GM12891 (cell line): ENCODE results near the gene ZNF79.
A peak's percentile ranks its signal among the peaks of the same experiment; 100 is the strongest.

Experiments used
- DNase-seq: peaks from one replicate; pipeline ENCODE4 v3.0.0; 2011; ENCODE audit warnings: low spot score; ENCODE audit not compliant: insufficient read length
- FAIRE-seq: peaks from 2 replicates; lab custom pipeline; 2011; peaks lifted over from hg19 to GRCh38; lab: Jason Lieb, UNC
- PAX5 ChIP-seq: IDR thresholded peaks from 2 replicates; pipeline ENCODE4 v1.6.1; 2011; ENCODE audit warnings: low read length, moderate library complexity, mild to moderate bottlenecking; ENCODE audit not compliant: insufficient read depth, severe bottlenecking
- POLR2A ChIP-seq: IDR thresholded peaks from 2 replicates; pipeline ENCODE4 v1.6.1; 2011; ENCODE audit warnings: low read depth, low read length, control low read depth
- POLR2AphosphoS5 ChIP-seq: IDR thresholded peaks from 2 replicates; pipeline ENCODE4 v1.6.1; 2011; ENCODE audit warnings: low read depth, low read length, control low read depth
- POU2F2 ChIP-seq: IDR thresholded peaks from 2 replicates; pipeline ENCODE4 v1.6.1; 2011; ENCODE audit warnings: low read depth, mild to moderate bottlenecking, control low read depth, low read length, moderate library complexity
- SPI1 ChIP-seq: IDR thresholded peaks from 2 replicates; pipeline ENCODE4 v1.6.1; 2011; ENCODE audit warnings: low read depth, low read length, control low read depth
- TAF1 ChIP-seq: IDR thresholded peaks from 2 replicates; pipeline ENCODE4 v1.6.1; 2011; ENCODE audit warnings: low read depth, low read length, control low read depth

The ZNF79 gene

DNA sequence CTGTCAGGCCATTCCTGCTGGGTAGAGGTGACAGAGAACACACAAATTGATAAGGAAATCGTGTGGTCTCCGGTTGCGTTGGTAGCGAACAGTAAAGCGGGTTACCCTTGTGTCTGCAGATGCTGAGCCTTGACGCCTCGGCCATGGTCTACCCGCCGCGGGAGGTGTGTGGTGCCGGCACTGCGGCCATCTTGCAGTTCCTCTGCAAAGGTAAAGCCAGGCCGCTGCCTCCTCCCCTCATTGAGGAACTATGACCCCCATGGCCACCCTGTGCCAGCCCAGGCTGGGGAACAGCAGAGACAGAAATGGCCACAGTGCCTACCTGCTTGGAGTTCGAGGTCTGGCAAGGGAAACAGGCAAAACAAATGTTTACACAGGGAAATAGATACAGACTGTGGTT is 43.4 kb downstream of the ZNF79 start:
- DNase-seq (no peak), FAIRE-seq (no peak)
- TF ChIP-seq POLR2A (no peak), POU2F2 (no peak), PAX5 (no peak), TAF1 (no peak), POLR2AphosphoS5 (no peak), SPI1 (no peak)

DNA sequence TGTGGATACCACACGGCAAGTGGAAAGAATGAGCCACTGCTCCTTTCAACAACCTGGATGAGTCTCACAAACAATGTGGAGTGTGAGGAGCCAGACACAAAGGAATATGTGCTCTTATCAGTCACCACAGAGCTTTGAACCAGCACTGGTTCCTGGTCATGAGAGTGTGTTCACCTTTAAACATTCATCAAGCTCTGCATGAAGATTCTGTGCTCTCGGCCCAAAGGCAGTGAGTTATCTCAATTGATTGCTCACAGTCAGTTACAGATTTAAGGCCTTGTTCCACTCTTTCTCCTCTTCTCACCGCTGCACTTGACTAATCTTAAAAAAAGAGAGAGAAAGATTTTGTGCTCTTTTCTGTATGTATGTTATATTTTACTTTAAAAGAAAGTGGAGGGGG is 46.5 kb downstream of the ZNF79 start:
- peak; percentile 38 for FAIRE-seq
- DNase-seq, result no peak
- TF ChIP-seq PAX5 (no peak), POU2F2 (no peak), POLR2AphosphoS5 (no peak), SPI1 (no peak), POLR2A (no peak), TAF1 (no peak)

GRCh38 chr9:127473501-127473900 is 49.3 kb downstream of the ZNF79 start:
- TF ChIP-seq TAF1 (no peak), POU2F2 (no peak), POLR2A (no peak), PAX5 (no peak), SPI1 (no peak), POLR2AphosphoS5 (no peak)
- no peak for DNase-seq

GRCh38 chr9:127473932-127474331 is 49.8 kb downstream of the ZNF79 start:
- FAIRE-seq (no peak), DNase-seq (no peak)

More at GRCh38 chr9:127473501-127473900, 49.3 kb downstream of the ZNF79 start:
- FAIRE-seq, result no peak

DNA sequence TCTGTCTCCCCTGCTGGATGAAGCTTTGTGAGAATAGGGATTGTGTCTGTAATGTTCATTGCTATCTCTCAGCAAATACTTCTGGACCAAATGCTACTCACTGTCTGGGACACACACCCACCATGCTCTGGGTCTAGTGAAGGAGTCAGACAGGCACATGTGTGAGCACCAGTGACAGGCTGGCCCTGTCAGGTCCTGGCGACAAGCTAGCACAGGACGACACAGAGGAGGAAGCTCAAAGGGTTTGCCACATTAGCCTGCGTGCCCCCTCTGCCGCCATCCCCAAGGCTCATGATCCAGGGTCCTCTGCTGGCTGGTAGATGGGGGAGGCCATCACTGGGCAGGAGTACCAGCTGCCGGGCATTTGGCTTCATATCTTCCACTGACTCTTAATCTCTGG is 50.4 kb downstream of the ZNF79 start:
- TF ChIP-seq SPI1, result no peak
- DNase-seq (no peak), FAIRE-seq (no peak)

More at GRCh38 chr9:127473932-127474331, 49.8 kb downstream of the ZNF79 start:
- no peak for TF ChIP-seq POLR2A
- no peak for TF ChIP-seq TAF1
- no peak for TF ChIP-seq PAX5
- no peak for TF ChIP-seq SPI1
- TF ChIP-seq POU2F2, result no peak
- TF ChIP-seq POLR2AphosphoS5, result no peak

DNA sequence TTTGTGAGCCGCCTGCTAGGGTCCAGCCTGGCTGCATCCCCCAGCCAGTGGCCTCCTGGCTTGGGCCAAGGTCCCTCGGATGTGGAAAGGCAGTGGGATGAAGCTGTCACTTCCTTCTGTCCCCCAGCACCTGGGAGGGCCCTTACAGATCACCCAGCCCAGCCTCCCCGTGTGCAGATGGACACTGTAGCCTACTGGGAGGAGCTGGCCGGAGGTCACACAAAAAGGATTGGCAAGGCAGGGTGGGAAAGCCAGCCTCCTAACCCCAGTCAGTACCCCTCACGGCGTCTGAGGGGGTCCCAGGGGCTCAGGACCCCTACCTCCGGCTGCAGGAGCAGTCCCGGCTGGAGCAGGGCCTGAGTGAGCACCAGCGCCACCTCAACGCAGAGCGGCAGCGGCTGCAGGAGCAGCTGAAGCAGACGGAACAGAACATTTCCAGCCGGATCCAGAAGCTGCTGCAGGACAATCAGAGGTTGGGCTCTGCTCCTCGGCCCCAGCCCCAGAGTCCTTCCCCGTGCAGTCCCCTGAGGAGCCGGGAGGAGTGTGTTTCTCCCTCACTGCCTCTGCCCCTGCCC is 55.4 kb downstream of the ZNF79 start:
- no peak for TF ChIP-seq POLR2AphosphoS5
- TF ChIP-seq PAX5, result no peak
- TF ChIP-seq POU2F2, result no peak
- no peak for TF ChIP-seq SPI1
- TF ChIP-seq TAF1, result no peak
- no peak for TF ChIP-seq POLR2A
- DNase-seq (no peak), FAIRE-seq (no peak)

- no peak for DNase-seq
- FAIRE-seq, result no peak
- no peak for TF ChIP-seq POU2F2
- no peak for TF ChIP-seq POLR2AphosphoS5
- TF ChIP-seq TAF1, result no peak
- TF ChIP-seq SPI1, result no peak
- TF ChIP-seq PAX5, result no peak
- TF ChIP-seq POLR2A, result no peak
Observed at GRCh38 chr9:127482662-127483061, 58.5 kb downstream of the ZNF79 start.

GRCh38 chr9:127485995-127486394 is 61.8 kb downstream of the ZNF79 start:
- no peak for DNase-seq
- no peak for FAIRE-seq
- no peak for TF ChIP-seq POU2F2
- TF ChIP-seq POLR2A, result no peak
- TF ChIP-seq POLR2AphosphoS5, result no peak
- TF ChIP-seq TAF1, result no peak
- TF ChIP-seq PAX5, result no peak
- TF ChIP-seq SPI1, result no peak

- no peak for FAIRE-seq
- TF ChIP-seq POU2F2 (no peak), PAX5 (no peak), POLR2A (no peak)
- no peak for DNase-seq
Observed at GRCh38 chr9:127488946-127489345, 64.8 kb downstream of the ZNF79 start.

DNA sequence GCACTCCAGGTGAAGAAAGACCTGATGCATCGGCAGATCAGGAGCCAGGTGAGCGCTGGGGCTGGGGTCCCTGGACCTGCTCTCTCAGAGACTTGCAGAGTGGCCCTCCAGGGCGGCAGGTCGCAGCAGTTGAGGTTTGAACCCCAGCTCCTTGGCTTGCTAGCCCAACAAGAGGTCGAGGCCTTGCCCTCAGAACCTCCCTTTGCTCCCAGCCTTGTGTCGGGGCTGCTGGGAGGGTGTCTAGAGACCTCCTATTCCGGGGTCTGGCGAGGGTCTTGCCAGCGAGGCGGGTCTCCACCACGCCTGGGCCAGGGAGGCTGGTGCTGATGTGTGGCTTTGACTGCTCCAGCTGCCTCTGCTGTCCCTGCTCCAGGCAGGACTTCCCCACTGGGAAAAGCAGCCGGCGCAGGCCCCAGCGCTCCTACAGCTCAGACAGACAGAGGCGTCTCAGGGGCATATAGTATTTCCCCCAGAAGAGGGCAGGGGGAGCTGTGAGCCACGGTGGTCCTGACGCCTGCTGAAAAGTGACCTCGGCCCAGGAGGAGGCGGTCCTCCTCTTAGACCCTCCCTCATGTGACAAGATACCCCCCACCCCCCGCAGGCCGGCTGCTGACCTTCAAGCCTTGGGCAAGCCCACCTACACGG is 65.4 kb downstream of the ZNF79 start:
- DNase-seq (no peak), FAIRE-seq (no peak)
- TF ChIP-seq SPI1, result no peak
- TF ChIP-seq POU2F2, result no peak
- no peak for TF ChIP-seq PAX5
- no peak for TF ChIP-seq POLR2AphosphoS5
- no peak for TF ChIP-seq TAF1
- no peak for TF ChIP-seq POLR2A
